Fibroblast of the aortic adventitia (primary cell): ENCODE data around the gene KCNQ5. TPM values are rescaled to one million over a fixed set of nuclear protein-coding genes. Genes with fewer than 3 reads are reported as not detected.

ENCODE experiments used
- DNase-seq: peaks from one replicate; pipeline ENCODE4 v3.0.0-alpha.2; 2010; ENCODE audit warnings: low read depth
- H3K4me3 ChIP-seq: 2 replicates; pipeline ENCODE4 v1.5.1; 2011; ENCODE audit warnings: low read depth, mild to moderate bottlenecking, control low read depth, low read length, moderate library complexity
- CTCF ChIP-seq: IDR thresholded peaks from 2 replicates; pipeline ENCODE4 v1.5.1; 2011; ENCODE audit warnings: mild to moderate bottlenecking, low read length, control low read depth, inconsistent platforms; ENCODE audit not compliant: insufficient read depth
- total RNA-seq: library from RNA; depleted of rRNA; stranded (reverse); fragments of >200 nt; gene quantifications from 2 replicates; pipeline ENCODE4 v1.2.3, GENCODE V29; 2012; ENCODE audit warnings: low replicate concordance

Gene KCNQ5
- total RNA-seq, 1 donor, result 9.4 TPM

GRCh38 chr6:72675396-72675795 lies 53.5 kb downstream of the KCNQ5 start:
- peak; percentile 12 for DNase-seq

GRCh38 chr6:72676995-72677394 lies 55.1 kb downstream of the KCNQ5 start:
- no peak for DNase-seq
- no peak for TF ChIP-seq CTCF
- H3K4me3 ChIP-seq, result no peak overlapping the region

More at GRCh38 chr6:72675396-72675795, 53.5 kb downstream of the KCNQ5 start:
- H3K4me3 ChIP-seq, result no peak overlapping the region
- no peak for TF ChIP-seq CTCF

GRCh38 chr6:72677740-72678139 lies 55.9 kb downstream of the KCNQ5 start:
- no peak for TF ChIP-seq CTCF
- no peak for DNase-seq
- no peak overlapping the region for H3K4me3 ChIP-seq

GRCh38 chr6:72683797-72684196 lies 61.9 kb downstream of the KCNQ5 start:
- DNase-seq, result no peak
- H3K4me3 ChIP-seq, result no peak overlapping the region
- TF ChIP-seq CTCF, result no peak

- peak; percentile 9 for DNase-seq
- no peak for TF ChIP-seq CTCF
- no peak overlapping the region for H3K4me3 ChIP-seq
Measured at GRCh38 chr6:72689107-72689954, 67.5 kb downstream of the KCNQ5 start.

GRCh38 chr6:72691249-72691648 lies 69.4 kb downstream of the KCNQ5 start:
- no peak overlapping the region for H3K4me3 ChIP-seq
- no peak for DNase-seq
- TF ChIP-seq CTCF, result no peak
